Measurements from ENCODE around the gene ACP7.

- TF ChIP-seq POLR2AphosphoS5 (IDR thresholded peaks at IDR 0.05; ENCODE audit: low read depth, low read length) = no peak
- TF ChIP-seq POLR2A (IDR thresholded peaks at IDR 0.05; ENCODE audit: low read depth, low read length) = no peak
- no peak for TF ChIP-seq TAF1 (IDR thresholded peaks at IDR 0.05; ENCODE audit: borderline replicate concordance, low read depth, low read length)
Observed at GRCh38 chr19:39119830-39120229, 35.7 kb downstream of the ACP7 start.

All from GM12892 (cell line).